Measurements from ENCODE around the gene PDE1A.

PDE1A gene

DNA sequence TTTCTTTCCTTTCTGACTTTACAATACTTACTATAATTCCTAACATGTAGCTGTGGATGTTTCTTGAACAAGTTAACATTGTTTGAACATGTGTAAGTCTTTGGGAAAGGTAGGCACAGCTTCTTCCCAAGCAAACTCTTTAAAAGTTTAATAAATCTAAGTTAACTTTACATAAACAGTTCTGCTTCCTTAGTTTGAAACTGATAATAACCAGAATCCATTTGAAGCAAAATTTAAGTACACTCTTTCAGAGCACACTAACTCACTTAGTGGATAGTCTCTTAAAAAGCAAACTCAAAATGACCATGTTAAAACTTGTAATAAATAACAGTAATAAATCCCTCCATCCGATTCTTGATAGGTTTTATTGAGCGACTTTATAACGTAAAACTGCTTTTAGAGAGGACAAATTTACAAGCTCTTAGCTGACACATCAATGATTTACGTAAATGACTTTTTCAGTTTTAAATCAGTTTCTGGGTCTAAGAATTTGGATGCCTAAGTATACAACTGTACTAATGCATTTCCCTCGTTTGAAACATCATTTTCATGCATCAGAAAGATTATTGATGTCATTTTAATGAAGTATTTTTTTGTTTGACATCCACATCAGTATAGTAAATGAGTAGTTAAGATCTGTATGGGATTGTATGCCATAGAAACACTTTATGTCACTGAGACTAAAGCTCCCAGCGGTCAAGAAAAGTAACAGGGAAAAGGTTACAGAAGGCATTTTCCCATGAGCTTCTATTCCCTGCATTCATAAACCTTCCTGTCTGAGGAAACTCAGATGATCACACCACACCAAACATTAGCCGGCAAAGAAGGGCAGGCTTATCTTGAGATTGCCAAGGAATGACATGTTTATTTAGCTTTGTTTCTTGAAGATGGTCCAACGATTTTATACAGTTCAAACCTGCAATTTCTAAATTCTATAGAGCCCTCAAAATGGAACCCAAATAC is 67.5 kb downstream of the PDE1A start:
- Histone ChIP-seq H3K4me3 (ENCODE audit: severe bottlenecking) (no peak overlapping the region), H3K36me3 (ENCODE audit: low read depth) (0 out of 2 replicates have a peak, but pooled peaks cover 3% of the 10 kb centered on the region), H3K9me3 (ENCODE audit: severe bottlenecking) (no peaks in the 10 kb centered on the region), H3K27me3 (ENCODE audit: insufficient read depth, poor library complexity, severe bottlenecking) (no peaks in the 10 kb centered on the region), H3K4me1 (ENCODE audit: insufficient read depth, poor library complexity, severe bottlenecking) (peaks cover 4% of the 10 kb centered on the region), H3K27ac (ENCODE audit: poor library complexity, severe bottlenecking) (no peak overlapping the region)
- TF ChIP-seq, protein P1, sequence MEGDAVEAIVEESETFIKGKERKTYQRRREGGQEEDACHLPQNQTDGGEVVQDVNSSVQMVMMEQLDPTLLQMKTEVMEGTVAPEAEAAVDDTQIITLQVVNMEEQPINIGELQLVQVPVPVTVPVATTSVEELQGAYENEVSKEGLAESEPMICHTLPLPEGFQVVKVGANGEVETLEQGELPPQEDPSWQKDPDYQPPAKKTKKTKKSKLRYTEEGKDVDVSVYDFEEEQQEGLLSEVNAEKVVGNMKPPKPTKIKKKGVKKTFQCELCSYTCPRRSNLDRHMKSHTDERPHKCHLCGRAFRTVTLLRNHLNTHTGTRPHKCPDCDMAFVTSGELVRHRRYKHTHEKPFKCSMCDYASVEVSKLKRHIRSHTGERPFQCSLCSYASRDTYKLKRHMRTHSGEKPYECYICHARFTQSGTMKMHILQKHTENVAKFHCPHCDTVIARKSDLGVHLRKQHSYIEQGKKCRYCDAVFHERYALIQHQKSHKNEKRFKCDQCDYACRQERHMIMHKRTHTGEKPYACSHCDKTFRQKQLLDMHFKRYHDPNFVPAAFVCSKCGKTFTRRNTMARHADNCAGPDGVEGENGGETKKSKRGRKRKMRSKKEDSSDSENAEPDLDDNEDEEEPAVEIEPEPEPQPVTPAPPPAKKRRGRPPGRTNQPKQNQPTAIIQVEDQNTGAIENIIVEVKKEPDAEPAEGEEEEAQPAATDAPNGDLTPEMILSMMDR (IDR thresholded peaks at IDR 0.05; ENCODE audit: poor library complexity, severe bottlenecking), result no peak
- ATAC-seq (ENCODE audit: low read depth) (no peak), DNase-seq (ENCODE audit: low spot score) (no peak)

DNA sequence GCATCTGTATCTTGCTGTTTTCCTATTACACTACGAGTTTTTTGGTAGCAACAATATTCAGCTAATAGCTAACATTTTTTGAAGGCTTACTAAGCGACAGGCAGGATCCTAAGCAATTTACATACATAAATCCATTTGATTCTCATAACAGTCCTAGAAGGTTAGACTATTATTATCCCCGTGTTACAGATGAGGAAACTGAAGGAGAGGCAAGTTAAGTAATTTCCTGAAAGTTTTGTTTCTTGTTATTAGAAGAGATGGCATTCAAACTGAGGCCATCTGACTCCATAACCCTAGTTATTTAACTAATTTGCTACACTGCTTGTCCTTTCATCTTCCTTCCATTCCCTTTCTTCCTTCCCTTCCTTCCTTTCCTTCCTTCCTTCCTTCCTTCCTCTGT is 68.2 kb downstream of the PDE1A start:
- ATAC-seq (ENCODE audit: low read depth) (no peak), DNase-seq (ENCODE audit: low spot score) (no peak)
- H3K4me1 ChIP-seq (ENCODE audit: insufficient read depth, poor library complexity, severe bottlenecking), result peaks cover 4% of the 10 kb centered on the region

DNA sequence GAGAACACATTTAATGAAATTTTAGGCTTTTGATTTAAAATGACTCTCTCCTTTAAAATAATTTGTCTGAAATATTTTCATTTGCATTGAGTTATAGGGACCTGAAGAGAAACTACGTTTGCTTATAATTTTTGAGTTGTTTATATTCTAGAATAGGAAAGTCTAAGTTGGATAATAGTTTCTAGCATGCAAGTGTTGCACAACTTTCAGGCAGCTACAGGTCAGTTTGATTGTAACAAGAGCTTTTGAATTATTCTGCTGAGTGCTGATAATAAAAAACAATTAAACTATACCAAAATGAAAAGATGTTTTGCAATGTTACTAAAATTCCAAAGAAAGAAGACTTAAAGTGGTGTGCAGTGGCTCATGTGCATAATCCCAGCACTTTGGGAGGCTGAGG is 71.0 kb downstream of the PDE1A start:
- Histone ChIP-seq H3K4me3 (ENCODE audit: severe bottlenecking) (no peak overlapping the region), H3K9me3 (ENCODE audit: severe bottlenecking) (no peaks in the 10 kb centered on the region), H3K36me3 (ENCODE audit: low read depth) (0 out of 2 replicates have a peak, but pooled peaks cover 3% of the 10 kb centered on the region), H3K27ac (ENCODE audit: poor library complexity, severe bottlenecking) (no peak overlapping the region), H3K27me3 (ENCODE audit: insufficient read depth, poor library complexity, severe bottlenecking) (no peaks in the 10 kb centered on the region), H3K4me1 (ENCODE audit: insufficient read depth, poor library complexity, severe bottlenecking) (peaks cover 4% of the 10 kb centered on the region)
- TF ChIP-seq, protein P1 (IDR thresholded peaks at IDR 0.05; ENCODE audit: poor library complexity, severe bottlenecking), result no peak
- DNase-seq (ENCODE audit: low spot score) (no peak), ATAC-seq (ENCODE audit: low read depth) (no peak)

More for the DNA sequence above, 68.2 kb downstream of the PDE1A start:
- 0 out of 2 replicates have a peak, but pooled peaks cover 3% of the 10 kb centered on the region for H3K36me3 ChIP-seq (ENCODE audit: low read depth)
- H3K9me3 ChIP-seq (ENCODE audit: severe bottlenecking), result no peaks in the 10 kb centered on the region
- H3K4me3 ChIP-seq (ENCODE audit: severe bottlenecking), result no peak overlapping the region
- TF ChIP-seq, protein P1 (IDR thresholded peaks at IDR 0.05; ENCODE audit: poor library complexity, severe bottlenecking), result no peak
- H3K27ac ChIP-seq (ENCODE audit: poor library complexity, severe bottlenecking), result no peak overlapping the region
- H3K27me3 ChIP-seq (ENCODE audit: insufficient read depth, poor library complexity, severe bottlenecking), result no peaks in the 10 kb centered on the region

DNA sequence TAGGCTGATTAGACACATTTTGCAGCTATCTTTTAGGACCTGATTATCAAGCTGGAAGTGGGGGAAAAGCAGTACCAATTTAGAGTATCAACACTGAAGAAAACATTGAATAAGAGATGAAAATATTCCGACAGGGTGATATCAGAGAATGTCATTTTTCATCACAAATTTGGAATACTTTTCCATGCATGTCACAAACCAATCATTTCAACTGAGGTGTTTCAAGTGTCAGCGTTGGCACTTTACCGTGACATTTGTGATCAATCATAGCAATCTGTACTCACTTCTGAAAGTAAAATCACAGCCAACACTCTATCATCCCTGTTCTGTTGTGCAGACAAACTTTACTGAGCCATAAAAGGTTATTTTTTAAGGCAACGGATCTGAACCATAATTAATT is 75.4 kb downstream of the PDE1A start:
- ATAC-seq (ENCODE audit: low read depth), result no peak
- H3K27ac ChIP-seq (ENCODE audit: poor library complexity, severe bottlenecking), result no peak overlapping the region

More for the DNA sequence above, 75.4 kb downstream of the PDE1A start:
- Histone ChIP-seq H3K36me3 (ENCODE audit: low read depth) (0 out of 2 replicates have a peak, but pooled peaks cover 3% of the 10 kb centered on the region), H3K27me3 (ENCODE audit: insufficient read depth, poor library complexity, severe bottlenecking) (no peaks in the 10 kb centered on the region), H3K4me3 (ENCODE audit: severe bottlenecking) (no peak overlapping the region), H3K9me3 (ENCODE audit: severe bottlenecking) (no peaks in the 10 kb centered on the region), H3K4me1 (ENCODE audit: insufficient read depth, poor library complexity, severe bottlenecking) (no peaks in the 10 kb centered on the region)
- TF ChIP-seq, protein P1 (IDR thresholded peaks at IDR 0.05; ENCODE audit: poor library complexity, severe bottlenecking), result no peak
- DNase-seq (ENCODE audit: low spot score), result no peak
